ENCODE results near the gene SLC2A1. TPM values are rescaled to one million over a fixed set of nuclear protein-coding genes. Genes with fewer than 3 reads are reported as not detected.

The SLC2A1 gene
- polyA plus RNA-seq, 1 donor (not counting 4 experiments of a cell fraction or from before 2014, with no cell fraction given): 689 TPM

- dilution Hi-C loops (cut with MboI; ENCODE audit: extremely low pct_ligation_motif_present, low sequenced_read_pairs): no loop called here
- Histone ChIP-seq H3K4me1 (ENCODE audit: control insufficient read depth, extremely low read depth, insufficient read depth, low read length) (peaks cover 45% of the 10 kb centered on the region), H3K27me3 (ENCODE audit: control insufficient read depth, extremely low read depth, insufficient read depth, low read length) (no peaks in the 10 kb centered on the region), H2AFZ (ENCODE audit: control insufficient read depth, low read length) (no peak overlapping the region), H3K4me3 (ENCODE audit: control insufficient read depth in 2 of 3, extremely low read depth in 1 of 3, insufficient read depth in 2 of 3, low read depth in 1 of 3, low read length in 3 of 3) (peak overlapping the region; percentile 78 to 88 (median 85)), H3K27ac (ENCODE audit: control insufficient read depth, insufficient read depth, low read length) (no peak overlapping the region), H3K4me2 (ENCODE audit: control insufficient read depth, extremely low read depth, insufficient read depth, low read depth, low read length) (peak overlapping the region; percentile 93), H3K9ac (ENCODE audit: control insufficient read depth, extremely low read depth, insufficient read depth, low read length) (peak overlapping the region; percentile 87), H4K20me1 (ENCODE audit: control insufficient read depth, extremely low read depth, insufficient read depth, low read length) (peaks cover 19% of the 10 kb centered on the region), H3K36me3 (ENCODE audit: control insufficient read depth in 2 of 2, extremely low read depth in 1 of 2, insufficient read depth in 2 of 2, low read length in 2 of 2) (peaks cover 4 to 10% of the 10 kb centered on the region in 2 experiments), H3K9me3 (ENCODE audit: control insufficient read depth, low read depth, low read length) (no peaks in the 10 kb centered on the region), H3K9me1 (ENCODE audit: control insufficient read depth, extremely low read depth, insufficient read depth, low read length) (no peaks in the 10 kb centered on the region), H3K79me2 (ENCODE audit: control insufficient read depth, insufficient read depth, low read length) (peaks cover 41% of the 10 kb centered on the region)
- no peak for TF ChIP-seq CTCF (optimal IDR thresholded peaks at IDR 0.05 in 1 of 3, IDR thresholded peaks at IDR 0.05 in 1 of 3, conservative IDR thresholded peaks at IDR 0.05 in 1 of 3; ENCODE audit: extremely low read depth in 1 of 3, insufficient read depth in 2 of 3, low read length in 3 of 3)
- DNase-seq (ENCODE audit: low read depth, low spot score): no peak
- FAIRE-seq: peak; percentile 13
These were observed 1.4 kb upstream of the SLC2A1 start for GRCh38 chr1:42960122-42960390.

GRCh38 chr1:42957880-42958487 is 684 bp downstream of the SLC2A1 start:
- no peak for DNase-seq (ENCODE audit: low read depth, low spot score)
- peak overlapping the region; percentile 78 to 88 (median 85) for H3K4me3 ChIP-seq (ENCODE audit: control insufficient read depth in 2 of 3, extremely low read depth in 1 of 3, insufficient read depth in 2 of 3, low read depth in 1 of 3, low read length in 3 of 3)
- dilution Hi-C loops (cut with MboI; ENCODE audit: extremely low pct_ligation_motif_present, low sequenced_read_pairs): no loop called here
- peaks cover 51% of the 10 kb centered on the region for H3K4me1 ChIP-seq (ENCODE audit: control insufficient read depth, extremely low read depth, insufficient read depth, low read length)
- H3K4me2 ChIP-seq (ENCODE audit: control insufficient read depth, extremely low read depth, insufficient read depth, low read depth, low read length): peak overlapping the region; percentile 11
- peaks cover 3% of the 10 kb centered on the region for H3K9me1 ChIP-seq (ENCODE audit: control insufficient read depth, extremely low read depth, insufficient read depth, low read length)
- peaks cover 13 to 26% of the 10 kb centered on the region in 2 experiments for H3K36me3 ChIP-seq (ENCODE audit: control insufficient read depth in 2 of 2, extremely low read depth in 1 of 2, insufficient read depth in 2 of 2, low read length in 2 of 2)
- H3K9me3 ChIP-seq (ENCODE audit: control insufficient read depth, low read depth, low read length): no peaks in the 10 kb centered on the region
- no peak for FAIRE-seq
- peak overlapping the region; percentile 87 for H3K9ac ChIP-seq (ENCODE audit: control insufficient read depth, extremely low read depth, insufficient read depth, low read length)
- H2AFZ ChIP-seq (ENCODE audit: control insufficient read depth, low read length): no peak overlapping the region
- H3K27me3 ChIP-seq (ENCODE audit: control insufficient read depth, extremely low read depth, insufficient read depth, low read length): no peaks in the 10 kb centered on the region
- H4K20me1 ChIP-seq (ENCODE audit: control insufficient read depth, extremely low read depth, insufficient read depth, low read length): peaks cover 24% of the 10 kb centered on the region
- peaks cover 61% of the 10 kb centered on the region for H3K79me2 ChIP-seq (ENCODE audit: control insufficient read depth, insufficient read depth, low read length)
- TF ChIP-seq EZH2 (IDR thresholded peaks at IDR 0.05; ENCODE audit: low read length) (no peak), CTCF (optimal IDR thresholded peaks at IDR 0.05 in 1 of 3, IDR thresholded peaks at IDR 0.05 in 1 of 3, conservative IDR thresholded peaks at IDR 0.05 in 1 of 3; ENCODE audit: extremely low read depth in 1 of 3, insufficient read depth in 2 of 3, low read length in 3 of 3) (no peak)
- peak overlapping the region; percentile 79 for H3K27ac ChIP-seq (ENCODE audit: control insufficient read depth, insufficient read depth, low read length)
